GM18858 (cell line): ENCODE results near the gene SYTL1.

Experiments
- ATAC-seq: cut with Tn5 transposase; IDR thresholded peaks from one replicate; pipeline ENCODE4 v1.9.1; 2021; ENCODE audit not compliant: unreplicated experiment

SYTL1 gene

DNA sequence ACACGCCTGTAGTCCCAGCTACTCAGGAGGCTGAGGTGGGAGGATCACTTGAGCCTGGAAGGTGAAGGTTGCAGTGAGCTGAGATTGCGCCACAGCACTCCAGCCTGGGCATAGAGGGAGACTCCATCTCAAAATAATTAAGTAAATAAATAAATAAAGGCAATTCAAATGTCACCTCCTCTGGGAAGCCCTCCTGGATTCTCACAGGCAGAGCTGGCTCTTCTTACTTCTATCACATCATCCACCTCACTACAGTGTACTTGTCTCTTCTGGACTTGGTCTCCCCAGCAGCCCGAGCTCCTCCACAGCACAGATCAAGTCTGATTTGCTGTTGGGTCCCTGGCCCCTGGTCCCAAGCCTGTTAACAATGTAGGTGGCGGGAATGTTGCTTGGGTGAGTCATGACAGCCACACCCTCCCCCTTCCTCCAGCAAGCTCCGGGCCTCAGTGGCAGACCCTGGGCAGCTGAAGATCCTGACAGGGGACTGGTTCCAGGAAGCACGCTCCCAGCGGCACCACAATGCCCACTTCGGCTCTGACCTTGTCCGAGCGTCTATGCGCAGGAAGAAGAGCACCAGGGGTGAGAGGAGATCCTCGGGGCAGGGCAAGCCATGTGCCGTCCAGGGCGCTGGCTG is 5.3 kb downstream of the SYTL1 start:
- ATAC-seq, result no peak

DNA sequence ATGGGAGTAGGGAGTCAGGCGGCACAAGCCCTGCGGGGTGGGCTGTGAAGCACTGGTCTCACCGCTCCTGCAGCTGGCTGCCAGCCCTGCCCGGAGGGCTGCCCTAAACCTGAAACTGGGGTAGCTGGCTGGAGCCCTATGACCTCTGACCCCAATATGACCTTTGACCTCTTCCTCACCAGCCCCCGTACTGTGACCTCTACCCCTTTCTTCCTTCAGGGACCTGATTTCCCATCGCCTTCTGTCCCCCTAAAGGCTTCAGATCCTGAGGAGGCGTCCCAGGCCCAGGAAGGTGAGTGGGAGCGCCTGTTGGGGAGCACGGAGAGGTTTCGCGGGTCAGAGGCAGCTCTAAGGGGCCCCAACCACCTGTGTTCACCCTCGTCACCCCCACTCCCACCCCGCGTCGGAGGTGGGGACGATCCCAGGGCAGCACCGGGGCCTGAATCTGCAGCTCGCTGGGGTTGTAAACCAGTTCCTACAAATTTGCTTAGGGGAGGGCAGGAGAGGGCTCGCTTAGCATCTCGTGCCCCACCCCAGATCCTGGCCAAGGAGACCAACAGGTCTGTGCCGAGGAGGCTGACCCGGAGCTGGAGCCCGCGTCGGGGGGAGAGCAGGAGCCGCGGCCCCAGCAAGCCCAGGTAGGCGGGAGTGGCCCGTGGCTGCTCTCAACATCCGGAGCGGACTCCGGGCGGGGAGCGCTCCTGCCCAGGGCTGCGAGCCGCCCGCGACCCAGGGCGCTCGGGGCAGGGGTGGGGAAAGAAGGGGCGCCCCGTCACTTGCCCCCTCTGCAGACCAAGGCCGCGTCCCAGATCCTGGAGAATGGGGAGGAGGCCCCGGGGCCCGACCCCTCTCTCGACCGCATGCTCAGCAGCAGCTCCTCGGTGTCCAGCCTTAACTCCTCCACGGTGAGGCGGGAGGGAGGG is 7.3 kb downstream of the SYTL1 start:
- ATAC-seq, result no peak

DNA sequence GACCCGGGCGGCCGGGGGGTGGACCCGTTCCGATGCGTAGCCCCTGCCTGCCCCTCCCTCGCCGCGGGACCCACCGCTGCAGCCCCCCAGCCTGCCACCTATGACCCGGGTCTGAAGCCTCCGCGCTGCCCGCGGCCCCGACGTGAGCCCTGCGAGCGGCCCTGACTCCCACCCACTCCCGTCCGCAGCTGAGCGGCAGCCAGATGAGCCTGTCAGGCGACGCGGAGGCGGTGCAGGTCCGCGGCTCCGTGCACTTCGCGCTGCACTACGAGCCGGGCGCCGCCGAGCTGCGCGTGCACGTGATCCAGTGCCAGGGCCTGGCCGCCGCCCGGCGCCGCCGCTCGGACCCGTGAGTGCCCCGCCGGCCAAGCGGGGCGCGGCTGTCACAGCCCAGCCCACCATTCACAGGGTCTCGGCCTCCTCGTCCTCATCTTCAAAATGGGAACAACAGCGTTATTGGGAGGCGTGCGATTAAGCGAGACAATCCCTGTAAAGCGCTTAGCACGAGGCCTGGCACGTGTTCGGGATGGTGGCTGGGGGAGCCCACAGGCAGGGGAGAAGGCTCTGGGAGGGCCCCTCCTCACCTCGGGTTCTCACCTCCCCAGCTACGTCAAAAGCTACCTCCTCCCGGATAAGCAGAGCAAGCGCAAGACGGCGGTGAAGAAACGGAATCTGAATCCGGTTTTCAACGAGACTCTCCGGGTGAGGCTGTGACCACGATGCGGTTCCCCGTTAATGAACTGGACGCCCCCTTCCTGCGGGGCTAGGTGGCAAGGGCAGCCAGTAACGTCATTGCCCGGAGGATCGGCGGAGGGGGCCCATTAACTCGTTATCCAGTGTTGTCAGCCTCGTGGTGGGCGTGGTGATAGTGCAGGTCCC is 8.2 kb downstream of the SYTL1 start:
- ATAC-seq, result no peak

DNA sequence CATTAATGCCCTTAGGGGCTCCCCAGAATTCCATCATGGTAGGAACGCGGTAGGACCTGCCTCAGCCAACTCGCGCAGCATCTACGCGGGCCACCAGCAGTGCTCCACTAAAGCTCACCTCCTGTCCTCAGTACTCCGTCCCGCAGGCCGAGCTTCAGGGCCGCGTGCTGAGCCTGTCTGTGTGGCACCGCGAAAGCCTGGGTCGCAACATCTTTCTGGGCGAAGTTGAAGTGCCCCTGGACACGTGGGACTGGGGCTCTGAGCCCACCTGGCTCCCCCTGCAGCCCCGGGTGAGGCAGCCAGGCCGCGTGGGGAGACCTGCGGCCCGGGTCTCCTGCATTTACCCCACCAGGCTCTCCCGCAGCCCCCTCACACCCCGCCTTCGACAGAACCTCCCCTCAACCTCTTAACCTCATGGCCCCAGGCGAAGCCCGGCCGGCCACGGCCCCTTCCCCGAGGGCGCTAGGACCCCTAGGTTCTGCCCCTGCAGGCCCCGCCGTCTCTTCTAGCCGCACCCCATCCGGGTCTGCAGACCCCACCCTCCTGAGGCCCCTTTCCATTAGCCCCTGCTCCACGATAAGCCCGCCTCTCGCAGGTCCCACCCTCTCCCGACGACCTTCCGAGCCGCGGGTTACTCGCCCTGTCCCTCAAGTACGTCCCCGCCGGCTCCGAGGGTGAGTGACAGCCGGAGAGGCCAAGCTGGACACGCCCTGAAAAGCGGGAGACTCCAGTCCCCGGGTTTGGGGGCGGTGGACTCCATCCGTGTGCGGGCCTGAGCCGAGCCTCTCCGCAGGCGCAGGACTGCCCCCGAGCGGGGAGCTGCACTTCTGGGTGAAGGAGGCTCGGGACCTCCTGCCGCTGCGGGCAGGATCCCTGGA is 9.1 kb downstream of the SYTL1 start:
- no peak for ATAC-seq

GRCh38 chr1:27351541-27352107 is 9.8 kb downstream of the SYTL1 start:
- no peak for ATAC-seq

- no peak for ATAC-seq
Observed at GRCh38 chr1:27353166-27353565, 11.3 kb downstream of the SYTL1 start.

GRCh38 chr1:27353629-27354028 is 11.8 kb downstream of the SYTL1 start:
- no peak for ATAC-seq

DNA sequence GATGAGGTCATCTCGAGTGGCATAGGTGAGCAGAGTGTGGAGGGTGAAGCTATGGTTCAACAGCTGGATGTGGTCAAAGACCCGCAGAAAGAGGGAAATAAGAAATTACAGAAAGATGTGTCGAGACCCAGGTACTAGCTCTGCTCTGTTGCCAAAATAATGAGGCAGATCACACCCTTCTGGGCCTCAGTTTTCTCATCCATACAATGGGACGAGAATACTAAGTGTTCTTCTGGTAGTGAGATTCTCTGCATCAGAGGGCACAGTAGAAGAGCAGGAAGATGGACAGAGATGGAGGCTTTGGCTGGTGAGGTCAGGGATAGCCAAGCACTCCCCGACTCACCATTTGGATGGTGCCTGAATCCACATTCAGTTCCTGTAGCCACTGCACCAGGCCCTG is 13.9 kb downstream of the SYTL1 start:
- ATAC-seq, result no peak

DNA sequence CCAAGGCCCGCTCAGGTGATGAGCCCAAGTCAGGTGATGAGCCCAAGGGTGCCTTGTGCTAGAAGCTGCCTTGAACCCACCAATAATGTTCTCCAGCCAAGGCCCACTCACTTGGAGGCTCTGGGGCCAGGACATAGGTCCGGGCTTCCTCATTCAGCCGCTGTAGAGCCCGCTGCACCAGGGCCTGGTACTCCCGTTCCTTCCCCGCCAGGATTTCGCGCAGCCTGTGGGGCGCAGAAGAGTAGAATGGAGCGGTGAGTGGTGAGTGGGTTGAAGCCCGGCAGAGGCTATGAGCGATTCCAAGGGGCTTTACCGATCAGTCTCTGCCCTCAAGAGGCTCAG is 14.4 kb downstream of the SYTL1 start:
- no peak for ATAC-seq

DNA sequence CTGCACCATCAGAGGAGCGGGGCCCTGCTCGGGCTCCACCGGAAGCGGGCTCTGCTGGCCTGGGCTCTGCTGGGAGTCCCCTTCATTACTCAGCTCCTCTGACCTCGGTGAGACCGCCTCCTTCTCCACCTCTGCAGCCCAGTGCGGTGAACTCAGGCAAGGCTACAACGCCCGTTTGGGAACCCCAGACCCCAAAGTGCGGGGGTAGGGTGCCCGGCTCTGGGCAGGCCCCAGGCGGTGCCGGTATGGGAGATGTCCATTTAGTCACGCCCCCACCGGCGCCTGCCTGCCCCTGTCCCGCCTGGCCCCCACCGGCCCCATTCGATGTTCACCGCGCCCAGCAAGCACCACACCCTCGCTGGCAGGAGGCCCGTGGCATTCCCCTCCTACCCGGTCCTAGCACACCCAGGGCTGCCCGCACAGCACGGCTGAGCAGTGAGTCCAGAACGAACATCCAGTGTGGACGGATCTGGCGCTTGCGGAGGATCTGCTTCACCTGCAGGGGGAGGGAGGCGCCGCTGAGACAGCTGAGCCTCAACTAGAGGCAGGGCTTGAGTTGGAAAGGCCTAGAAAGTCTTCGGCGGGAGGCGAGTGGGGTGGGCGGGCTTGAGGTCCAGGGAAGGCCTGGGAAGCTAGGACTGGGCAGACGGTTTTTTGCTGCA is 14.9 kb downstream of the SYTL1 start:
- no peak for ATAC-seq

DNA sequence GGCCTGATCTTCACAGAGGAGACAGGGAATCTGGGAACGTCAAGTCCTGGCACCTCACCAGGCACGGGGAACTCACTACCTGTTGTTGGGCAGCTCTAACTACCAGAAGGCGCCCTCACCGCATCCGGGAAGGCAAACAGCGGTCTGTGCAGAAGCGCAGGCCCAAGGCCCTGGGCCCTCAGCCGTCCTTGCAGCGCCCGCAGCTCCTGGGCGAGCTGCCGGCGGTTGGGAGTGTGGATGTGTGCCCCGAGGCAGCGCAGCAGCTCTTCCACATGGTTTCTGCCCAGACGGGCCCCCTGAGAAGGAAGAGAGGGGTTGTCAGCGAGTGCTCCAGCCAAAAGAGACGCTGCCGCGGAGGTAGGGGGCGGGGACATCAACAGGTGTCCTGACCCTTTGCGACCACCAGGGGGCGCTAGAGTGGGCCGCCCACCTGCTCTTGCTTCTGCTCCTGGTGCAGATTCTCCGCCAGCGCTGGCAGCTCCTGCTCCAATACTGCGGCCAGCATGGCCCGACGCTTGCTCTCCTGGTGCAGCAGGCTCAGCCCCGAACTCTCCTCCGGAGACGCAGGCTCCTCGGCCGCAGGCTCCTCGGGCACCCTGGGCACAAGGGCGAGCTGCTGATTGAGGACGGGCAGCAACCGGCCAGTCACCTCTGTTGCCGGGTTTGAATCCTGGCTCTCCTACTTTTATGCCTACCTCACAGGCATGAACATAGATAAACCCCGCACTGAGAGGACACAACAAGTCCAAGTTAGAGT is 15.6 kb downstream of the SYTL1 start:
- no peak for ATAC-seq

- no peak for ATAC-seq
Observed at GRCh38 chr1:27358038-27358927, 16.5 kb downstream of the SYTL1 start.

GRCh38 chr1:27358928-27359313 is 17.1 kb downstream of the SYTL1 start:
- no peak for ATAC-seq

- ATAC-seq, result no peak
Observed at GRCh38 chr1:27359822-27360158, 18.0 kb downstream of the SYTL1 start.

DNA sequence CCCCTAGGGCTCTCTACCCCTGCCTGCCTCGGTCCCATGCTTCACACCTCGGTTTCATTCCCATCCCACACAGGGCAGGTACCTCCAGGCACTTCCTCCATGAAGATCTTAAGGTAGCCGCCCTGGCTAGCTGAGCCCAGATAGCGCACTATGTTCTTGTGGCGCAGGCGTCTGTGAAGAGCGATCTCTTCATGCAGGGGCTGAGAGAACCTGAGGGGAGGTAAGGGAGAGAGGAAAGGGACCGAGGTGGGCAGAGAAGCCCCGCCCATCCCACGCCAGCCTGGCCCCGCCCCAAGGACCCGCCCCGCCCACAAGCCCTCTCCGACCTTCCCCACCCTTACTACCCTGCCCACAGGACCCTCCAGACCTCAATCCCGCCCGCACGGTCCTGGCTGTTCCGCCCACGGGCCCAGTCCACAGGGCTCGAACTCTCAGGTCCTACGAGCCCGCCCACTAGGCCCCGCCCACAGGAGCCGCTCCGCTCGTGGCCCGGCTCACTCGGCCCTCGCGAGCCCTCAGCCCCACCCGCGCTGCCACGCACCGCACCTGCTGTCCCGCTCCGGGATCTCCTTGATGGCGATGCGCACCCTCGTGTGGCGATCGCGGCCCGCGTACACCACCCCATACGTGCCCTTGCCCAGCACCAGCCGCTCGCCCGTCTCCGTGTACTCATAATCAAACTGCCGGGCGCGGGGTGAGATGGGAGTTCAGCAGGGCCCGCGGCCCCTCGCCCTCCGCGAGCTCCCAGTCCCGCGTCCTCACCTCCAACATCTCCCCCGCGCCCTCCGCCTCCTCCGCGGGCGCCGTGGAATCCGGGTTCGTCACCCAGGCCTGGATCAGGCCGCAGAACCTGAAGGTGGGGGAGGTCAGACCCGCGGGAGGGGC is 18.6 kb downstream of the SYTL1 start:
- no peak for ATAC-seq

DNA sequence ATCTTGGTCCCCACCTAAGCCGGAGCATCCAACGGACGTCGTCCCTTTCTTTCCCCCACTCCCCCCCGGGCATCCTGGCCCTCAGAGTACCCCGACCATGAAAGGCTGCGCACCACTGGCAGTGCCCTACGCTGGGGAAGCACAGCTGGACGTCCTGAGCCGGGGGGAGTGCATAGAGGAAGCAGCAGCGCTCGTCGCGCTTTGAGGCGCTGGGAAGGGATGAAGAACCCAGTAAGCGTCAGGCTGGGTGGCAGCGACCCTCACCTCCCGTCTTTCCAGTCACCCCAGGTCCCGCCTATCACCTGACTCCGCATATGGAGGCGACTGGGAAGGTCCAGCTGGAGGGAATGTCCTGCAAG is 19.2 kb downstream of the SYTL1 start:
- ATAC-seq, result no peak

- no peak for ATAC-seq
Observed at GRCh38 chr1:27361553-27361952, 19.7 kb downstream of the SYTL1 start.
